CD14-positive monocyte (primary cell): ENCODE results near the gene KCNN3. TPM values are rescaled to one million over a fixed set of nuclear protein-coding genes. Genes with fewer than 3 reads are reported as not detected.

Experiments used
- DNase-seq, 3 donors: peaks; one replicate each; pipeline ENCODE4 v3.0.0-alpha.2; 2011 to 2022
- H2AFZ ChIP-seq: 2 replicates; pipeline ENCODE4 v1.6.0; 2012; ENCODE audit warnings: mild to moderate bottlenecking, low read depth, low read length, inconsistent platforms; ENCODE audit not compliant: insufficient read depth, poor library complexity, severe bottlenecking
- H3K27ac ChIP-seq, 2 donors: 1 replicate in 1 of 2; 2 replicates in 1 of 2; pipeline ENCODE4 v1.5.1; 2012 to 2013; ENCODE audit warnings: low read length in 2 of 2, control low read depth in 1 of 2, inconsistent platforms in 1 of 2, low read depth in 1 of 2, mild to moderate bottlenecking in 1 of 2
- H3K27me3 ChIP-seq, 2 donors: one replicate each; pipeline versions ENCODE4 v1.6.0 to v1.6.1; 2011 to 2013; ENCODE audit warnings: low read length in 2 of 2; ENCODE audit not compliant: control insufficient read depth in 2 of 2, insufficient read depth in 2 of 2
- H3K36me3 ChIP-seq, 2 donors: replicated peaks in 1 of 2; 1 replicate in 1 of 2; 2 replicates in 1 of 2; pipeline versions ENCODE4 v1.5.1 to v1.6.1; 2012 to 2013; ENCODE audit warnings: low read length in 2 of 2, control low read depth in 1 of 2, inconsistent platforms in 1 of 2, mild to moderate bottlenecking in 1 of 2; ENCODE audit not compliant: insufficient read depth in 2 of 2, control insufficient read depth in 1 of 2
- H3K4me1 ChIP-seq, 2 donors: 1 replicate in 1 of 2; 2 replicates in 1 of 2; pipeline versions ENCODE4 v1.5.1 to v1.6.1; 2012 to 2013; ENCODE audit warnings: low read length in 2 of 2, control low read depth in 1 of 2, inconsistent platforms in 1 of 2, mild to moderate bottlenecking in 1 of 2, moderate library complexity in 1 of 2; ENCODE audit not compliant: insufficient read depth in 2 of 2, control insufficient read depth in 1 of 2
- H3K4me2 ChIP-seq: replicated peaks from 2 replicates; pipeline ENCODE3; 2012; ENCODE audit warnings: low read length, moderate library complexity, mild to moderate bottlenecking; ENCODE audit not compliant: poor library complexity, severe bottlenecking; ENCODE audit errors: extremely low read depth
- H3K4me3 ChIP-seq, 3 experiments: fragments of 200-600 bp in 1 of 3; sonication (generic) in 1 of 3; replicated peaks in 1 of 3; 1 replicate in 2 of 3; 2 replicates in 1 of 3; pipeline ENCODE4 v1.5.1; 2011 to 2013; ENCODE audit warnings: low read length in 3 of 3, mild to moderate bottlenecking in 3 of 3, control low read depth in 2 of 3, low read depth in 2 of 3, inconsistent platforms in 1 of 3, moderate library complexity in 1 of 3
- H3K79me2 ChIP-seq: 2 replicates; pipeline ENCODE4 v1.6.0; 2012; ENCODE audit warnings: mild to moderate bottlenecking, control low read depth, inconsistent platforms, low read length, moderate library complexity; ENCODE audit not compliant: insufficient read depth
- H3K9ac ChIP-seq: 2 replicates; pipeline ENCODE4 v1.6.0; 2017; ENCODE audit warnings: low read length, mild to moderate bottlenecking; ENCODE audit not compliant: insufficient read depth, poor library complexity, severe bottlenecking
- H3K9me3 ChIP-seq, 2 donors: replicated peaks in 1 of 2; 1 replicate in 1 of 2; 2 replicates in 1 of 2; pipeline versions ENCODE4 v1.5.1 to v1.6.1; 2012 to 2013; ENCODE audit warnings: low read length in 2 of 2, control low read depth in 1 of 2; ENCODE audit not compliant: control insufficient read depth in 1 of 2, insufficient read depth in 1 of 2
- H4K20me1 ChIP-seq: 2 replicates; pipeline ENCODE4 v1.6.0; 2012; ENCODE audit warnings: mild to moderate bottlenecking, low read length, control low read depth, moderate library complexity; ENCODE audit not compliant: insufficient read depth
- H3K27ac Mint-ChIP-seq, 7 donors: one replicate each; pipeline ENCODE4 v1.8.0; 2020; ENCODE audit warnings: mild to moderate bottlenecking in 7 of 7, mixed read lengths in 7 of 7, moderate library complexity in 6 of 7, inconsistent platforms in 2 of 7
- H3K27me3 Mint-ChIP-seq, 3 donors: one replicate each; pipeline ENCODE4 v1.8.0; 2021 to 2022; ENCODE audit warnings: low read depth in 3 of 3, mild to moderate bottlenecking in 3 of 3, mixed read lengths in 3 of 3, moderate library complexity in 3 of 3, inconsistent platforms in 1 of 3
- H3K36me3 Mint-ChIP-seq, 2 donors: one replicate each; pipeline ENCODE4 v1.8.0; 2020; ENCODE audit warnings: mixed read lengths in 2 of 2, inconsistent platforms in 1 of 2, mild to moderate bottlenecking in 1 of 2
- H3K4me1 Mint-ChIP-seq: one replicate; pipeline ENCODE4 v1.8.0; 2020; ENCODE audit warnings: mild to moderate bottlenecking, mixed read lengths
- H3K4me3 Mint-ChIP-seq, 2 donors: one replicate each; pipeline ENCODE4 v1.8.0; 2020; ENCODE audit warnings: mild to moderate bottlenecking in 2 of 2, mixed read lengths in 2 of 2, moderate library complexity in 1 of 2
- H3K9me3 Mint-ChIP-seq, 7 donors: one replicate each; pipeline ENCODE4 v1.8.0; 2020 to 2022; ENCODE audit warnings: mixed read lengths in 7 of 7, mild to moderate bottlenecking in 6 of 7, moderate library complexity in 6 of 7, inconsistent platforms in 2 of 7
- CTCF ChIP-seq: fragments of 200-600 bp; IDR thresholded peaks from one replicate; pipeline ENCODE4 v1.8.0; 2022; ENCODE audit warnings: antibody characterized with exemption, mild to moderate bottlenecking
- WGBS: methylation state at CpG from one replicate; pipeline ENCODE4 v1.1.5; 2013; ENCODE audit warnings: missing lambda C conversion rate; ENCODE audit not compliant: insufficient coverage; 5-methylcytosine and 5-hydroxymethylcytosine counted together
- intact Hi-C, 2 donors: fragments of 100-400 bp; cut with micrococcal nuclease; formaldehyde crosslinking; loops; one replicate each; pipeline versions ENCODE4 v1.15.0 to v1.15.1; 2023
- polyA plus RNA-seq, 3 donors: library from polyadenylated mRNA; depleted of rRNA in 1 of 3; unstranded in 2 of 3; stranded (reverse) in 1 of 3; fragments of 300-500 nt in 2 of 3; fragments of >200 nt in 1 of 3; fragmentation: Illumina TruSeq in 2 of 3; gene quantifications; 1 replicate in 2 of 3; 2 replicates in 1 of 3; pipeline ENCODE4 v1.2.3, GENCODE V29; 2012 to 2021

KCNN3 gene
- polyA plus RNA-seq, 3 donors = not detected

- no peaks in the 10 kb centered on the region for H3K36me3 Mint-ChIP-seq
- TF ChIP-seq CTCF = no peak
- Histone ChIP-seq H4K20me1 (no peaks in the 10 kb centered on the region), H3K4me3 (no peak overlapping the region), H3K27me3 (no peaks in the 10 kb centered on the region), H3K9me3 (no peaks in the 10 kb centered on the region), H2AFZ (no peak overlapping the region), H3K4me2 (no peak overlapping the region), H3K4me1 (no peaks in the 10 kb centered on the region), H3K9ac (no peak overlapping the region), H3K36me3 (no peaks in the 10 kb centered on the region), H3K79me2 (no peaks in the 10 kb centered on the region), H3K27ac (no peak overlapping the region)
- no peaks in the 10 kb centered on the region for H3K9me3 Mint-ChIP-seq
- intact Hi-C loops = no loop called here
- no peak for DNase-seq
- WGBS = 70% methylated on average over 2 of the region's 3 CpGs
- peaks cover 2 to 3% (median 3%) of the 10 kb centered on the region in 3 donors for H3K27me3 Mint-ChIP-seq
- peak overlapping the region in 2 of 7 donors; percentile 23 to 64 for H3K27ac Mint-ChIP-seq
- H3K4me3 Mint-ChIP-seq = no peak overlapping the region
- peaks cover 2% of the 10 kb centered on the region for H3K4me1 Mint-ChIP-seq
Measured at GRCh38 chr1:154845174-154845573, 24.9 kb downstream of the KCNN3 start.

GRCh38 chr1:154844297-154844681 lies 25.8 kb downstream of the KCNN3 start:
- Mint-ChIP-seq H3K36me3 (no peaks in the 10 kb centered on the region), H3K4me3 (no peak overlapping the region), H3K9me3 (no peaks in the 10 kb centered on the region), H3K27ac (no peak overlapping the region), H3K4me1 (peaks cover 2% of the 10 kb centered on the region), H3K27me3 (peaks cover 2 to 3% (median 3%) of the 10 kb centered on the region in 3 donors)
- Histone ChIP-seq H3K27ac (no peak overlapping the region), H4K20me1 (no peaks in the 10 kb centered on the region), H2AFZ (no peak overlapping the region), H3K4me3 (no peak overlapping the region), H3K36me3 (no peaks in the 10 kb centered on the region), H3K9me3 (no peaks in the 10 kb centered on the region), H3K4me1 (no peaks in the 10 kb centered on the region), H3K79me2 (no peaks in the 10 kb centered on the region), H3K9ac (no peak overlapping the region), H3K27me3 (no peaks in the 10 kb centered on the region), H3K4me2 (no peak overlapping the region)
- intact Hi-C loops = no loop called here
- no peak for DNase-seq
- TF ChIP-seq CTCF = no peak
- WGBS = 96% methylated on average over 5 of the region's 10 CpGs
